ENCODE results near the gene PLA1A.

Gene PLA1A

GRCh38 chr3:119608405-119609000 lies 10.8 kb downstream of the PLA1A start:
- H3K4me3 ChIP-seq (ENCODE audit: low read length), result no peak overlapping the region
- no peak for DNase-seq (ENCODE audit: low read depth)
- no peak for TF ChIP-seq CTCF (conservative IDR thresholded peaks at IDR 0.05; ENCODE audit: low read depth, low read length)

GRCh38 chr3:119609301-119609700 lies 11.6 kb downstream of the PLA1A start:
- no peak for DNase-seq (ENCODE audit: low read depth)
- H3K4me3 ChIP-seq (ENCODE audit: low read length), result no peak overlapping the region
- TF ChIP-seq CTCF (conservative IDR thresholded peaks at IDR 0.05; ENCODE audit: low read depth, low read length), result no peak

- TF ChIP-seq CTCF (conservative IDR thresholded peaks at IDR 0.05; ENCODE audit: low read depth, low read length), result no peak
- no peak for DNase-seq (ENCODE audit: low read depth)
Observed at GRCh38 chr3:119611664-119612063, 14.0 kb downstream of the PLA1A start.

GRCh38 chr3:119613201-119613600 lies 15.5 kb downstream of the PLA1A start:
- no peak for DNase-seq (ENCODE audit: low read depth)
- no peak overlapping the region for H3K4me3 ChIP-seq (ENCODE audit: low read length)
- TF ChIP-seq CTCF (conservative IDR thresholded peaks at IDR 0.05; ENCODE audit: low read depth, low read length), result no peak

More at GRCh38 chr3:119611664-119612063, 14.0 kb downstream of the PLA1A start:
- no peak overlapping the region for H3K4me3 ChIP-seq (ENCODE audit: low read length)

GRCh38 chr3:119613872-119614271 lies 16.2 kb downstream of the PLA1A start:
- no peak for DNase-seq (ENCODE audit: low read depth)
- no peak for TF ChIP-seq CTCF (conservative IDR thresholded peaks at IDR 0.05; ENCODE audit: low read depth, low read length)
- H3K4me3 ChIP-seq (ENCODE audit: low read length), result no peak overlapping the region

- H3K4me3 ChIP-seq (ENCODE audit: low read length), result no peak overlapping the region
- no peak for DNase-seq (ENCODE audit: low read depth)
- no peak for TF ChIP-seq CTCF (conservative IDR thresholded peaks at IDR 0.05; ENCODE audit: low read depth, low read length)
Observed at GRCh38 chr3:119616056-119616455, 18.4 kb downstream of the PLA1A start.

GRCh38 chr3:119619094-119619493 lies 21.4 kb downstream of the PLA1A start:
- peak; percentile 74 for DNase-seq (ENCODE audit: low read depth)
- H3K4me3 ChIP-seq (ENCODE audit: low read length), result no peak overlapping the region
- TF ChIP-seq CTCF (conservative IDR thresholded peaks at IDR 0.05; ENCODE audit: low read depth, low read length), result no peak

Data from retinal pigment epithelial cell (primary cell).